Neural progenitor cell (in vitro differentiated cells): ENCODE data around the gene NDFIP1. TPM values are rescaled to one million over a fixed set of nuclear protein-coding genes. Genes with fewer than 3 reads are reported as not detected.
A peak's percentile ranks its signal among the peaks of the same experiment; 100 is the strongest.

Experiments used
- DNase-seq: peaks from one replicate; pipeline ENCODE4 v3.0.0-alpha.2; 2016; ENCODE audit warnings: low spot score
- H2AFZ ChIP-seq: fragments of 200-600 bp; sonication (generic); replicated peaks from 2 replicates; pipeline ENCODE4 v1.6.1; 2016; ENCODE audit warnings: antibody characterized with exemption
- H3F3A ChIP-seq: fragments of 200-600 bp; sonication (generic); 2 replicates; pipeline ENCODE4 v1.6.1; 2016; ENCODE audit warnings: antibody characterized with exemption, low read depth
- H3K27ac ChIP-seq: fragments of 200-600 bp; sonication (generic); 2 replicates; pipeline ENCODE4 v1.5.1; 2016; ENCODE audit warnings: mild to moderate bottlenecking
- H3K27me3 ChIP-seq: fragments of 200-600 bp; sonication (generic); 2 replicates; pipeline ENCODE4 v1.6.1; 2016; ENCODE audit warnings: mild to moderate bottlenecking, moderate library complexity
- H3K36me3 ChIP-seq: fragments of 200-600 bp; sonication (generic); 2 replicates; pipeline ENCODE4 v1.5.1; 2016
- H3K4me1 ChIP-seq: fragments of 200-600 bp; sonication (generic); 2 replicates; pipeline ENCODE4 v1.6.1; 2016; ENCODE audit warnings: mixed run types
- H3K4me2 ChIP-seq: fragments of 200-600 bp; sonication (generic); 2 replicates; pipeline ENCODE4 v1.6.1; 2016
- H3K4me3 ChIP-seq: fragments of 200-600 bp; sonication (generic); 2 replicates; pipeline ENCODE4 v1.5.1; 2016
- H3K79me2 ChIP-seq: fragments of 200-600 bp; sonication (generic); 2 replicates; pipeline ENCODE4 v1.6.1; 2016; ENCODE audit warnings: low read depth
- H3K9ac ChIP-seq: fragments of 200-600 bp; sonication (generic); 2 replicates; pipeline ENCODE4 v1.6.1; 2016
- H3K9me3 ChIP-seq: fragments of 200-600 bp; sonication (generic); 2 replicates; pipeline ENCODE4 v1.5.1; 2016; ENCODE audit warnings: low read depth
- H4K20me1 ChIP-seq: fragments of 200-600 bp; sonication (generic); 2 replicates; pipeline ENCODE4 v1.6.1; 2016; ENCODE audit warnings: low read depth
- H3K27ac Mint-ChIP-seq: 3 replicates; pipeline ENCODE4 v1.8.0; 2021; ENCODE audit warnings: mixed read lengths
- H3K27me3 Mint-ChIP-seq: 2 replicates; pipeline ENCODE4 v1.8.0; 2022; ENCODE audit warnings: low read depth, mild to moderate bottlenecking, inconsistent platforms, moderate library complexity, mixed read lengths; ENCODE audit not compliant: insufficient read depth
- H3K36me3 Mint-ChIP-seq: 3 replicates; pipeline ENCODE4 v1.8.0; 2021; ENCODE audit warnings: mixed read lengths
- H3K4me1 Mint-ChIP-seq: 3 replicates; pipeline ENCODE4 v1.8.0; 2021; ENCODE audit warnings: mixed read lengths
- H3K4me3 Mint-ChIP-seq: 3 replicates; pipeline ENCODE4 v1.8.0; 2021; ENCODE audit warnings: mild to moderate bottlenecking, moderate library complexity, mixed read lengths
- H3K9me3 Mint-ChIP-seq: 3 replicates; pipeline ENCODE4 v1.8.0; 2020; ENCODE audit warnings: mixed read lengths
- CTCF ChIP-seq: fragments of 200-600 bp; sonication (generic); IDR thresholded peaks from 2 replicates; pipeline ENCODE4 v1.5.1; 2017; ENCODE audit warnings: antibody characterized with exemption, mild to moderate bottlenecking
- EZH2 ChIP-seq: fragments of 200-600 bp; sonication (generic); IDR thresholded peaks from 2 replicates; pipeline ENCODE4 v1.6.1; 2017; ENCODE audit warnings: antibody characterized with exemption, mild to moderate bottlenecking, moderate library complexity
- EZH2phosphoT487 ChIP-seq: fragments of 200-600 bp; sonication (generic); IDR thresholded peaks from 2 replicates; pipeline ENCODE4 v1.6.1; 2017; ENCODE audit warnings: antibody characterized with exemption
- total RNA-seq: library from RNA; depleted of rRNA; stranded (reverse); fragments of >200 nt; gene quantifications from 2 replicates; pipeline ENCODE4 v1.2.3, GENCODE V29; 2015; ENCODE audit warnings: low replicate concordance

NDFIP1 gene
- total RNA-seq, 1 donor from 2014 or later = 39.4 TPM

GRCh38 chr5:142168365-142168764 is 59.8 kb downstream of the NDFIP1 start:
- Mint-ChIP-seq H3K27ac (no peak overlapping the region), H3K4me1 (peaks cover 44% of the 10 kb centered on the region), H3K27me3 (peaks cover 2% of the 10 kb centered on the region), H3K4me3 (no peak overlapping the region), H3K9me3 (peaks cover 4% of the 10 kb centered on the region), H3K36me3 (no peaks in the 10 kb centered on the region)
- Histone ChIP-seq H3K9ac (no peak overlapping the region), H3K27me3 (no peaks in the 10 kb centered on the region), H4K20me1 (no peaks in the 10 kb centered on the region), H3K36me3 (no peaks in the 10 kb centered on the region), H3K4me1 (peaks cover 5% of the 10 kb centered on the region), H3K79me2 (no peaks in the 10 kb centered on the region), H3K9me3 (no peaks in the 10 kb centered on the region), H3K4me3 (no peak overlapping the region), H3F3A (no peaks in the 10 kb centered on the region), H2AFZ (no peak overlapping the region), H3K4me2 (no peak overlapping the region), H3K27ac (no peak overlapping the region)
- TF ChIP-seq CTCF (no peak), EZH2 (no peak), EZH2phosphoT487 (no peak)
- no peak for DNase-seq

DNA sequence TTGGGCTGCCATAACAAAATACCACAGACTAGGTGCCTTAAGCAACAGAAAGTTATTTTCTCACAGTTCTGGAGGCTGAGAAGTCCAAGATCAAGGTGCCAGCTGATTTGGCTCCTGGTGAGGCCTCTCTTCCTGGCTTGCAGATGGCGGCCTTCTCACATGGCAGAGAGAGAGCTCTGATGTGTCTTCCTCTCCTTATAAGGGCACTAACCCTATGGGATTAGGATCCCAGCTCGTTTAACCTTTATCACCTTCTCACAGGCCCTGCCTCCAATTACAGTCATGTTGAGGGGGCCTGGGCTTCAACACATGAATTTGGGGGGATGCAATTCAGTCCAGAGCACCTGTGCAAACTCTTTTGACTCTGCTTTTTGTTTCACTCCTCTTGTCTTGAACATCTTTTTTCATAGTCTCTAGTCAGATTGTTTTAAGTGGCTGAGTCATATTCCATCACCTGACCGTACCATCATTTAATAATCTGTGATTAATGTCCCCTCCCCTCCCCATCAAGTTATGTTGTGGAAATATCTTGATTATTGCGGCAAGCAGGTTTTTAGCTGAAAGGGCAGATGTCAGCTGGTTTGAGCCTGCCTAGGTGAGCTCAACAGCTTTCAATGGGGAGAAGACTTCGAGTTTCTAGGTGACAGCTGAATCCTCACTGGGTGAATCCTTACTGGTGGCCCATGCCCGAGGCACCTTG is 61.8 kb downstream of the NDFIP1 start:
- no peak for DNase-seq
- Histone ChIP-seq H3K4me1 (peaks cover 5% of the 10 kb centered on the region), H3K9ac (no peak overlapping the region), H3K9me3 (no peaks in the 10 kb centered on the region), H2AFZ (no peak overlapping the region), H3K4me3 (no peak overlapping the region), H4K20me1 (no peaks in the 10 kb centered on the region), H3K79me2 (no peaks in the 10 kb centered on the region), H3K27me3 (no peaks in the 10 kb centered on the region), H3K27ac (no peak overlapping the region), H3K4me2 (no peak overlapping the region), H3F3A (no peaks in the 10 kb centered on the region), H3K36me3 (no peaks in the 10 kb centered on the region)
- H3K27ac Mint-ChIP-seq = peak overlapping the region; percentile 1
- H3K4me3 Mint-ChIP-seq = no peak overlapping the region
- no peaks in the 10 kb centered on the region for H3K27me3 Mint-ChIP-seq
- H3K9me3 Mint-ChIP-seq = peaks cover 4% of the 10 kb centered on the region
- TF ChIP-seq EZH2 = no peak
- H3K4me1 Mint-ChIP-seq = peaks cover 40% of the 10 kb centered on the region
- peaks cover 2% of the 10 kb centered on the region for H3K36me3 Mint-ChIP-seq

- no peak overlapping the region for H3K27ac ChIP-seq
- H3K79me2 ChIP-seq = no peaks in the 10 kb centered on the region
- TF ChIP-seq EZH2 = no peak
- no peaks in the 10 kb centered on the region for H3F3A ChIP-seq
- no peaks in the 10 kb centered on the region for H3K36me3 ChIP-seq
- H4K20me1 ChIP-seq = no peaks in the 10 kb centered on the region
- H3K9ac ChIP-seq = no peak overlapping the region
- H3K4me1 ChIP-seq = peaks cover 5% of the 10 kb centered on the region
- peaks cover 2% of the 10 kb centered on the region for H3K36me3 Mint-ChIP-seq
- peaks cover 4% of the 10 kb centered on the region for H3K27me3 Mint-ChIP-seq
- no peak overlapping the region for H3K4me2 ChIP-seq
- peaks cover 4% of the 10 kb centered on the region for H3K9me3 Mint-ChIP-seq
- no peak overlapping the region for H2AFZ ChIP-seq
- H3K4me1 Mint-ChIP-seq = peaks cover 43% of the 10 kb centered on the region
- no peaks in the 10 kb centered on the region for H3K27me3 ChIP-seq
- peak overlapping the region; percentile 32 for H3K27ac Mint-ChIP-seq
- H3K4me3 ChIP-seq = no peak overlapping the region
- no peaks in the 10 kb centered on the region for H3K9me3 ChIP-seq
- DNase-seq = no peak
- H3K4me3 Mint-ChIP-seq = no peak overlapping the region
Measured at GRCh38 chr5:142171270-142171669, 62.7 kb downstream of the NDFIP1 start.

GRCh38 chr5:142175039-142175438 is 66.5 kb downstream of the NDFIP1 start:
- Histone ChIP-seq H3K27ac (no peak overlapping the region), H3K4me3 (no peak overlapping the region), H3K4me1 (no peaks in the 10 kb centered on the region), H2AFZ (peak overlapping the region; percentile 17), H3K9ac (no peak overlapping the region), H3K79me2 (no peaks in the 10 kb centered on the region), H3K27me3 (no peaks in the 10 kb centered on the region), H3K36me3 (no peaks in the 10 kb centered on the region), H3K9me3 (no peaks in the 10 kb centered on the region), H3K4me2 (no peak overlapping the region), H4K20me1 (no peaks in the 10 kb centered on the region), H3F3A (no peaks in the 10 kb centered on the region)
- H3K9me3 Mint-ChIP-seq = peaks cover 2% of the 10 kb centered on the region
- peak overlapping the region; percentile 81 for H3K27ac Mint-ChIP-seq
- DNase-seq = no peak
- TF ChIP-seq EZH2 (no peak), CTCF (no peak), EZH2phosphoT487 (no peak)
- peaks cover 2% of the 10 kb centered on the region for H3K36me3 Mint-ChIP-seq
- no peak overlapping the region for H3K4me3 Mint-ChIP-seq
- peaks cover 7% of the 10 kb centered on the region for H3K27me3 Mint-ChIP-seq
- peaks cover 22% of the 10 kb centered on the region for H3K4me1 Mint-ChIP-seq
